ENCODE measurements around the gene TMEFF1.

Gene TMEFF1

GRCh38 chr9:100578610-100579009, 105.7 kb downstream of the TMEFF1 start:
- DNase-seq, result no peak

GRCh38 chr9:100579665-100580064, 106.7 kb downstream of the TMEFF1 start:
- DNase-seq, result no peak

GRCh38 chr9:100580257-100580656, 107.3 kb downstream of the TMEFF1 start:
- DNase-seq, result no peak

GRCh38 chr9:100581081-100581480, 108.1 kb downstream of the TMEFF1 start:
- DNase-seq, result no peak

GRCh38 chr9:100581661-100582060, 108.7 kb downstream of the TMEFF1 start:
- DNase-seq, result no peak

- no peak for DNase-seq
Measured at GRCh38 chr9:100583014-100583802, 110.3 kb downstream of the TMEFF1 start.

GRCh38 chr9:100584951-100585350, 112.0 kb downstream of the TMEFF1 start:
- no peak for DNase-seq

- no peak for DNase-seq
Measured at GRCh38 chr9:100586093-100586492, 113.1 kb downstream of the TMEFF1 start.

GRCh38 chr9:100587375-100587774, 114.4 kb downstream of the TMEFF1 start:
- no peak for DNase-seq

- no peak for DNase-seq
Measured at GRCh38 chr9:100589582-100589981, 116.6 kb downstream of the TMEFF1 start.

GRCh38 chr9:100590481-100590880, 117.5 kb downstream of the TMEFF1 start:
- no peak for DNase-seq

GRCh38 chr9:100591139-100591538, 118.2 kb downstream of the TMEFF1 start:
- no peak for DNase-seq

GRCh38 chr9:100591639-100592412, 118.9 kb downstream of the TMEFF1 start:
- no peak for DNase-seq

GRCh38 chr9:100595391-100596199, 122.6 kb downstream of the TMEFF1 start:
- DNase-seq, result peak; percentile 24

- DNase-seq, result no peak
Measured at GRCh38 chr9:100597236-100597635, 124.3 kb downstream of the TMEFF1 start.

- peak; percentile 77 for DNase-seq
Measured at GRCh38 chr9:100598641-100599145, 125.7 kb downstream of the TMEFF1 start.

- DNase-seq, result no peak
Measured at GRCh38 chr9:100600521-100601079, 127.7 kb downstream of the TMEFF1 start.

- DNase-seq, result peak; percentile 12
Measured at GRCh38 chr9:100601216-100601615, 128.3 kb downstream of the TMEFF1 start.

GRCh38 chr9:100602342-100602801, 129.4 kb downstream of the TMEFF1 start:
- no peak for DNase-seq

GRCh38 chr9:100605405-100605804, 132.5 kb downstream of the TMEFF1 start:
- no peak for DNase-seq

GRCh38 chr9:100619194-100619593, 146.2 kb downstream of the TMEFF1 start:
- no peak for DNase-seq

GRCh38 chr9:100619665-100620064, 146.7 kb downstream of the TMEFF1 start:
- DNase-seq, result no peak

GRCh38 chr9:100623969-100624368, 151.0 kb downstream of the TMEFF1 start:
- no peak for DNase-seq
